T-helper 9 cell (primary cell): ENCODE measurements around the gene DARS1.
"Not testable (repeated sequence)": the region's sequence is repeated elsewhere in the genome, so short reads cannot be mapped to it uniquely, and the experiment has no call there.

Experiments
- DNase-seq: peaks from one replicate; pipeline ENCODE4 v3.0.0-alpha.2; 2020

Gene DARS1

DNA sequence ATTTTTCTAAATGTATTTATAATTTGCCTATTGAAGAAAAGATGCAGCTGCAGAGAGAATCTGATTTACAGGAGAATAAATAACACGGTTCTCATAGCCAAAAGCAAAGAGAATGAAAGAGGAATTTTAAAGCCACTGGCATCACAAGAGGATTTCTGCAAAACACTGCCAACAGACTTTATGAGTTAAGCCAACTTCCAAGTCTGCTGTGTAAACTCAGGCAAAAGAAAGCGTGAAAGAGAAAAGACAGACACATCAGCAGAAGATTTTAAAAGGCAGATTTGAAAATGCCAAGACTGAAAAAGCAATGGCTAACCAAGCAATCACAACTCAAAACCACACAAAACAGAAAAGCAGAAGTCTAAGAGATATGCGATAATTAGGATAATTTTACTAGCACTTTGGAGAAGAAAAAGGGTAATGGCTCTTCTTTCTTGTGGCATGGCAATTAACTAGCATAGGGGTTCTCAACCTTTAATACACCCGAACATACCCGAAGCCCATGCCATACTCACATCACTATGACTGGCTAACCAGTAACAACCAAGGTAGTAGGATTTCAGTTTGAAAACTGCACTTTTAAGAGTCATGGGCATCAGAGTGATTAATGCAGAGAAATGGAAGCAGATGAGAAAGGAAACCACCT is 4.9 kb downstream of the DARS1 start:
- DNase-seq: no peak

DNA sequence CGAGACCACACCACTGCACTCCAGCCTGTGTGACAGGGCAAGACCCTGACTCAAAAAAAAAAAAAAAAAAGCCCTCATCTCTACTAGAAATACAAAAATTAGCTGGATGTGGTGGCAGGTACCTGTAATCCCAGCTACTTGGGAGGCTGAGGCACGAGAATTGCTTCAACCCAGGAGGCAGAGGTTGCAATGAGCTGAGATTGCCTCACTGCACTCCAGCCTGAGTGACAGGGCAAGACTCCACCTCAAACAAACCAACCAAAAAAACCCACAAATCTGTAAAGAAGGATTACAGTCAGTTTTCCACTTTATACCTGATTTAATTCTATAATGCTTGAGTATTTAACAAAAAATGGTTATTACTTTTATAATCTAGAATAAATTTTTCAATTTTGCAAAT is 9.7 kb downstream of the DARS1 start:
- DNase-seq: no peak

DNA sequence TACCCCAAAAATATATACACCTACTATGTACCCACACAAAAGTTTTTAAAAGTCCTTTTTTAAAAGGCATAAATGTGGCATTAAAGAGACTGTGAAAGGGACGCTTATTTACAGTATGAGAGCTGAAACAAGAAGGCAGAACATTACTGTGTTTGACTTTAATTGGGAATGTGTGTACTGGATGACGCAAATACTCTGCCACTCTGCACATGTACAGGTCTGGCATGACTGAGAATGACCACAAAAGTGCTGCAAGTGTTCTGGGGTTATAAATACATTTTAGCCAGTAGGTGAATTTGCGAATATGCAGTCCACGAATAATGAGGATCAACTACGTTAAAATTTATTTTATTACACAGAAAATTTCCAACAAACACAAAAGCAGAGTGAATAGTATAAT is 11.4 kb downstream of the DARS1 start:
- DNase-seq: no peak

DNA sequence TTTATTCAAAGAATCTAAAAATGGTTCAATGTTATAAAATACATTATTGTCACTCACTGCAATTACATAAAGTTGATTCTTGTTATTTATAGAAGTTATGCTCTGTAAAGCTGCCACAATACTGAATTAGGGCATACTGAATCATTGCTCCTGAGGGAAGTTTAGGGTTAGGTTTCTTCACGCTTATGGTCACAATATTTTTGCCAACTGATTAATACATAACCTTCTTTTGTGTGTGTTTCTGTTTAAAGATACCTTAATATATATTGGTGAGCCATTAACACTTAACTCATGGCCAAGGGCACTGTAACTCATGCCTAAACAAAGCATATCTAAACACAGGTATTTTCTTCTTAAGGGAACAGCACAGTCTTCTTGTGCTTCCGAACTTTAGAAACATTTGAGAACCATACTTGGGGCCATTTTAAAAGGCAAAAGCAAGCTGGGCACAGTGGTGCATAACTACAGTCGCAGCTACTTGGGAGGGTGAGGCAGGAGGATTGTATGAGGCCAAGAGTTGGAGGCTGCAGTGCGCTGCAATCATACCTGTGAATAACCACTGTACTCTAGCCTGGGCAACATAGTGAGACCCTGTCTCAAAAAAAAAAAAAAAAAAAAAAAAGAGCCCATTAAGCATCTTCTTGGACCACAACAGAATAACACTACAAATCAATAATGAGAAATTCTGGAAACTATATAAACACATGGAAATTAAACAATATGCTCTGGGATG is 15.6 kb downstream of the DARS1 start:
- no peak for DNase-seq

- DNase-seq: no peak
Observed at GRCh38 chr2:135965756-135966155, 19.7 kb downstream of the DARS1 start.

DNA sequence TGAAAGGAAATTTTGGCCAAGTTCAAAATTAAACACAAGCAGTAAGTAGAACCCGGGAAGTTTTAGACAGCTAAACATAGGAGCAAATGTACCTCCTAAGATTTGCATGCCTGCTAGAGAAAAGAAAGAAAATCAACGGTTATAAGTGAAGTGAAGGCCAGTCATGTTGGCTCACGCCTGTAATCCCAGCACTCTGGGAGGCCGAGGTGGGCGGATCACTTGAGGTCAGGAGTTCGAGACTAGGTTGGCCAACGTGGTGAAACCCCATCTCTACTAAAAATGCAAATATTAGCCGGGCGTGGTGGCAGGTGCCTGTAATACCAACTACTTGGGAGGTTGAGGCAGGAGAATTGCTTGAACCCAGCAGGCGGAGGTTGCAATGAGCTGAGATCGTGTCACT is 21.0 kb downstream of the DARS1 start:
- not testable (repeated sequence) for DNase-seq

- DNase-seq: no peak
Observed at GRCh38 chr2:135963841-135964240, 21.6 kb downstream of the DARS1 start.

DNA sequence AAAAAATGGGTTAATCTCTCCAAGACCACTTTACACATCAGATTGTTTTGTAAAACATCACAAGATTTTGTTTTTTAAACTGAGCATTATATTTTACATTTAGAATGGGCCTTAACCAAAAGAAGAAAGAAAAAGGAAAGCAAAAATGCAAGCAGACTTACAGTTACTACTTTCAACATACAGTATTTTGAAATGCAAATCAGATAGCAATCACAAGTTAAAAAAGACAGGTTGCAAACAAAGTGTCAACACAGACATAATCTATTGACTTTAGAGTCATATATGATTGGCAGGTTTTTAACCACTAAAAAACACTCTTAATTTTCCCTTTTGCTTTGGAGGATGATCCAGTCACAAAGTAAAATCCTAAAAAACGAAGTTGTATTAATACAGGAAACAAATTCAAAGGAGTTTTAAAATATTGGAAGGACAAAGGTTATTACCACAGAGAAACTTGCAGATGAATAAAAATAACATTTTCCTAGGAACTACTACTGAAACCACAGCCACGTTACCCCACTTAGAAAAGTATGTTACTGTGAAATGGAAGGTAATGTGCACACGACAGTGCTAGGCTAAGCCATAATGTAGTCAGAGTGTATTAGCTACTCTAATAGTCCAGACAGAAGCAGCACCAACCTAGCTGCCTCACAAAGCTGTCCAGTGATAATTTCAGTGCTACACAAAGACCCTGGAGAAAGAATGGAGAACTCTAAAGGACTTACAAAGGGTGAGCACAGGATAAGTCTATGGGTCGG is 22.9 kb downstream of the DARS1 start:
- no peak for DNase-seq

DNA sequence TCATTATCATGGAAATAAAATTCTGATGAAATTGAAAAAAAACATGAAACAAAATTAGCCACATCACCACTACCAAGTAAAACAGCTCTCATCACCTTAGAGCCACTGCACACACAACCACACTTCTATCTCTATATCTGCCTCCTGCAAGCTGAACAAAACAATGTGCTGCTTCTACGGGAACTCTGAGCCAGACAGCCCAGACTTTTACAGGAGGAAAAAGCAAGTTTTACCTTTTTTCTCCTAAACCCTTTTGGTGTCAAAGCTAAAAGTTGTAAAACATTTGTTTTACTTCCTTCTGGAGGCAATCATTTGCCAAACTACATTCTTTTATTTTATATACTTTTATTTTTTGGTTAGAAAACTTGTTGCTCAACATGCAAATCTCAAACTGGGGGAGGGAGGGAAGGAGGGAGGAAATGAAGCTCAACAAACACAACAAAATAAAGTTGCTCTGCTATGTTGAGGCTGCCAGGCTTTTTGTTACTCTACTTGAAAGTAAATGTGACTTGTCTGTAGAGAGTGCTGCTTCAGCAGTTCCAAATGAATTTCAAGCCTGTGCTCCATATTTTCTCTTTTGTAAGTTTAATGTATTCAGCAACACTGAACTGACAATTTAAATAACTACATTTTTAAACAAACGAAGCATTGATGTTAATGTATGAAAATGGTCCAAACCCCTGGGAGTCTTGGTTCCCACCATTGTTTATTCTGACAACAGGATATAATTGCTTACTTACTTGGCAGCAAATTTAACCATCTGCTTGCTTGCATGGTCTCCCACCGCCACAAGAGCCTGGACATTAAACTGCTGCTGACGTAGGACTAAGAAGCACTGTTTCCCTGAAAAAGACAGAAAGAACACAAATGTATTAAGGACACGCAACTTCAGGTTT is 24.5 kb downstream of the DARS1 start:
- DNase-seq: no peak

DNA sequence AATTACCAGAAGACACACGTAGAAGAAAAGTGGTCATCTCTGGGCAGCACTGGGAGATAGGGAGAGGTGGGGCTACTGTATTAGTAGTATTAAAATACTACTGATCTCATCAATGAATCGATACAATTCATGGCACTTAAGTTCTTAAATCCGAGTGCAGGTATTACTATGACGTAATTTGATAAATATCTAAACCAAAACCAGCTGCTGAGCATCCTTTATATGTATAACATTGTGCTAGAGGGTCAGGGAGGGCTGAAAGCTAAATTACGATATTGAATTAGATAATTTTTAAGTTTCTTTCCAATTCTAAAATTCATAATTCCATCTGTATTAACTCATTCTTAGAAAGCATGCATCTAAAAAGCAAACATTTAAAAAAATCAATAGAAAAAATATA is 25.3 kb downstream of the DARS1 start:
- no peak for DNase-seq

GRCh38 chr2:135958927-135959326 is 26.5 kb downstream of the DARS1 start:
- DNase-seq: not testable (repeated sequence)

DNA sequence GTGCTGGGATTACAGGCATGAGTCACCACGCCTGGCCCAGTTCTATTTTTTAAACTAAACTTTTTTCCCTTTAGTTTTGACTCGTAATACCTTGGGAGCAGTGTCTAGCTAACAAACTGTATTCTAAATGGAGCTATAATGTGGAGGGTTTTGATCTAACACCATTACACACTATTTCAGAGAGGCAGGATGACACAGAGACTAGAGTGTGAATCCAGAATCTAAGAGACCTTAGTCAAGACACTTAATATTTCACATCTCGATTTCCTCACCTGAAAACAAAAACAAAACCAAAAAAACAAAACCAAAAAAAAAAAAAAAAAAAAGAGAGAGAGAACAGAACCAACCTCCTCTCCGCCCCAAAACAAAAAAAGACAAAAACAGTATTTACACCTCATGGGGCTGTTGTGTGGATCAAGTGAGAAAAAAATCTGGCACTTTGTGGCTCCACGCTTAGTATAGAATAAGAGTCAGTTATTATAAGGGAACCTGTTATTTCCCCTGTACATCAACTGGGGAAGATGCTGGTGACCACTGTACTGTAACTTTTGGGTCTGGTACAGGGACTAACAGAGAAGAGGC is 31.3 kb downstream of the DARS1 start:
- no peak for DNase-seq

GRCh38 chr2:135952891-135953290 is 32.5 kb downstream of the DARS1 start:
- no peak for DNase-seq

- no peak for DNase-seq
Observed at GRCh38 chr2:135951041-135951583, 34.3 kb downstream of the DARS1 start.

DNA sequence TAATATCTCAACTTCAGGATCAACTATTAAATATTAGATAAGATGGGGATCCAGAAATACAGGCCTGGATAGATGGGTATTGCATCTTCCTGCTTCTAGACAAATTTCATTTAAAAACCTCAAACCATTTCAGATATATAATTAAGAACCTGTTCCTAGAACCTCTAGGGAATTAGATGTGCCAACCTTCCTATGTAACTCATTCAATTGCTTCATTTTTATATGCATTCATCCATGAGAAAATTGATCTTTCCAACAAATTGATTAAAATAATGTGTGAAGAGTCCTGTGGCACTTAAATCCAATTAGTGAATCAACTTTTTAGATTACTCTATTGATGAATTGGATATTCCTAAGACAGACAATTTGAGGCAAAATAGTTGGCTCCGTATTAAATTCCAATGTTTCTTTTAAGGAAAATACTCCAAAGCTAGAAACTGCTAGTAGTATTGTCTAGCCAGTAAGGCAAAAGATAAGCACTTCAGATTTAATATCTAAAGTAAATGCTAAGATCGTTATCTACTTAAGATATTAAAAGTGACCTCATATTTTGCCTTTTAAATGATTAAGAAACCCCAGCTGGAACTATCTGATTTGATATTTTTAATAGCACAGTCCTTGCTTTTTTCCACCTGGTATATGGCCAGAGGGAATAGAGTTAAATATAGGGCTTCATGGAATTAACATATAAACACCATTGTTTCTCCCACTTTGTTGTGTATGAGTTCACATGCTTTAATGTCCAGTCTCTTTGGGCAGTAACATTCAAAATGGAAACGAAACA is 35.8 kb downstream of the DARS1 start:
- DNase-seq: no peak

- peak; percentile 17 for DNase-seq
Observed at GRCh38 chr2:135948642-135949355, 36.6 kb downstream of the DARS1 start.

- DNase-seq: no peak
Observed at GRCh38 chr2:135948141-135948540, 37.3 kb downstream of the DARS1 start.

DNA sequence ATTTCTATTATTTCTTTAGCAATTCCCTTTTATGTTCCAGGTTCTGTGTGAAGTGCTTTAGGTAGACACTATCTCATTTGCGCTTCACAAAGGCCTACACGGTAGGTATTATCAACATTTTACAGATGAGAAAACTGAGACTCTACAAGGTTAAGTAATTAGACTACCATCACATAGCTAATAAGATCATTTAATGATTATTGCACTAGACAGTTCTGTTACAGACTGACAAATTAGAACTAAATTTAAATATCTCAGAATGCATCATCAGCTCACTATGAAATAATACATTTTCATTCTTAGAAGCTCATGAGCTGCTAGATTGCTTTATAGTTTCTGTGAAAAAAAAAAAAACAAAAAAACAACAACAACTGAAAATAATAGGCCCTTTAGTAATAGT is 37.9 kb downstream of the DARS1 start:
- no peak for DNase-seq

- DNase-seq: no peak
Observed at GRCh38 chr2:135945526-135945925, 39.9 kb downstream of the DARS1 start.

DNA sequence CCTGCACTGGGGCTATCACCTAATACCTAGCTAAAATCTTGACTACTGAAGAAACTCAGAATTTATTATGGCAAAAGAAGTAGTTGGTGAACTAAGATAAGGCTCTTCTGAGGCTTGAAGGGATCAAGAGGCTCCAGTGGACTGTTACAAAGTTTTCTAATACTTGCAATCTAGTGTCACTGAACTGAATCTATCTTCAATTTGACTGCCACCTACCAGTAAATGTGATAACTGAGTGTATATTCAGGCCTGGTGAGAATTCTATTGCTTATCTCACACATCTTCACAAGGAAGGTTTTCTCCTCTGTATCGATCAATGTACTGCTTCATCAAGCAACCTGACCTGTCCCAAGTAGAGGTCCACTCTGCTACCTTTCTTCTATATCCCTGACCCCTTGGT is 40.8 kb downstream of the DARS1 start:
- no peak for DNase-seq
